OCI-LY3 (cell line): ENCODE results near the gene AGPAT3.

Source experiments
- H2AFZ ChIP-seq: fragments of 200-600, 300-600 bp; shearing (Covaris generic); 2 replicates; pipeline ENCODE4 v1.6.0; 2014; ENCODE audit warnings: antibody characterized with exemption, low read depth, low read length
- H3K27ac ChIP-seq: fragments of 200-600, 300-600 bp; sonication (generic); 2 replicates; pipeline ENCODE4 v1.5.1; 2014; ENCODE audit warnings: mild to moderate bottlenecking, low read length, moderate library complexity, mixed read lengths
- H3K27me3 ChIP-seq: fragments of 200-600, 300-600 bp; sonication (generic); 2 replicates; pipeline ENCODE4 v1.6.1; 2014; ENCODE audit warnings: low read depth, low read length, mixed read lengths
- H3K36me3 ChIP-seq: fragments of 200-600, 300-600 bp; sonication (generic); replicated peaks from 2 replicates; pipeline ENCODE3; 2014; ENCODE audit warnings: low read depth, low read length, mixed read lengths
- H3K4me1 ChIP-seq: fragments of 300-600, 200-600 bp; sonication (generic); 2 replicates; pipeline ENCODE4 v1.6.1; 2014; ENCODE audit warnings: low read length, mixed read lengths
- H3K4me2 ChIP-seq: fragments of 200-600, 300-600 bp; sonication (generic); 2 replicates; pipeline ENCODE4 v1.6.1; 2014; ENCODE audit warnings: low read length, mixed read lengths
- H3K4me3 ChIP-seq: fragments of 300-600, 200-600 bp; sonication (generic); 2 replicates; pipeline ENCODE4 v1.5.1; 2014; ENCODE audit warnings: antibody characterized with exemption, mild to moderate bottlenecking, low read length, moderate library complexity
- H3K79me2 ChIP-seq: fragments of 300-600, 200-600 bp; shearing (Covaris generic); 2 replicates; pipeline ENCODE4 v1.6.1; 2014; ENCODE audit warnings: mild to moderate bottlenecking, low read length, mixed read lengths
- H3K9ac ChIP-seq: fragments of 300-600, 200-600 bp; shearing (Covaris generic); 2 replicates; pipeline ENCODE4 v1.6.0; 2014; ENCODE audit warnings: mild to moderate bottlenecking, low read length, moderate library complexity
- H3K9me3 ChIP-seq: fragments of 200-600, 300-600 bp; shearing (Covaris generic); 2 replicates; pipeline ENCODE4 v1.6.1; 2014; ENCODE audit warnings: low read length, mixed read lengths; ENCODE audit not compliant: insufficient read depth
- H4K20me1 ChIP-seq: fragments of 200-600, 300-600 bp; sonication (generic); 2 replicates; pipeline ENCODE4 v1.6.1; 2016; ENCODE audit warnings: low read length, mixed read lengths; ENCODE audit not compliant: insufficient read depth
- CTCF ChIP-seq: fragments of 200-600, 300-600 bp; sonication (generic); IDR thresholded peaks from 2 replicates; pipeline ENCODE4 v1.5.1; 2014; ENCODE audit warnings: antibody characterized with exemption, low read length, low read depth
- EZH2phosphoT487 ChIP-seq: fragments of 200-600 bp; shearing (Covaris generic); IDR thresholded peaks from 2 replicates; pipeline ENCODE4 v1.6.1; 2018; ENCODE audit warnings: antibody characterized with exemption, mixed run types, low read depth

AGPAT3 gene

GRCh38 chr21:43953021-43953420 lies 88.0 kb downstream of the AGPAT3 start:
- peaks cover 12% of the 10 kb centered on the region for H4K20me1 ChIP-seq
- H3K4me2 ChIP-seq: no peak overlapping the region
- no peaks in the 10 kb centered on the region for H3K27me3 ChIP-seq
- peaks cover 5% of the 10 kb centered on the region; the same call in 1 of the 2 replicates for H3K9me3 ChIP-seq
- H3K79me2 ChIP-seq: peaks cover 25% of the 10 kb centered on the region
- no peak overlapping the region for H2AFZ ChIP-seq
- TF ChIP-seq CTCF (no peak), EZH2phosphoT487 (no peak)
- no peak overlapping the region for H3K9ac ChIP-seq
- no peak overlapping the region for H3K4me3 ChIP-seq
- H3K27ac ChIP-seq: no peak overlapping the region
- H3K4me1 ChIP-seq: peaks cover 20% of the 10 kb centered on the region
- H3K36me3 ChIP-seq: peaks cover 21% of the 10 kb centered on the region

GRCh38 chr21:43954042-43954441 lies 89.0 kb downstream of the AGPAT3 start:
- Histone ChIP-seq H3K79me2 (peaks cover 32% of the 10 kb centered on the region), H3K9ac (no peak overlapping the region), H3K9me3 (peaks cover 1% of the 10 kb centered on the region; the same call in 1 of the 2 replicates), H4K20me1 (peaks cover 15% of the 10 kb centered on the region), H3K27ac (no peak overlapping the region), H2AFZ (no peak overlapping the region), H3K4me3 (no peak overlapping the region), H3K4me1 (peaks cover 27% of the 10 kb centered on the region), H3K27me3 (no peaks in the 10 kb centered on the region), H3K4me2 (no peak overlapping the region), H3K36me3 (peaks cover 18% of the 10 kb centered on the region)
- TF ChIP-seq CTCF: no peak
- TF ChIP-seq EZH2phosphoT487: no peak

GRCh38 chr21:43954896-43955295 lies 89.9 kb downstream of the AGPAT3 start:
- Histone ChIP-seq H3K79me2 (peaks cover 33% of the 10 kb centered on the region), H3K9ac (no peak overlapping the region), H3K4me2 (no peak overlapping the region), H3K27me3 (no peaks in the 10 kb centered on the region), H3K9me3 (no peaks in the 10 kb centered on the region), H4K20me1 (peaks cover 11% of the 10 kb centered on the region), H2AFZ (no peak overlapping the region), H3K27ac (no peak overlapping the region), H3K4me1 (peaks cover 27% of the 10 kb centered on the region), H3K36me3 (peaks cover 16% of the 10 kb centered on the region), H3K4me3 (no peak overlapping the region)
- TF ChIP-seq CTCF: no peak
- TF ChIP-seq EZH2phosphoT487: no peak

- peaks cover 11% of the 10 kb centered on the region for H4K20me1 ChIP-seq
- H2AFZ ChIP-seq: no peak overlapping the region
- H3K9me3 ChIP-seq: no peaks in the 10 kb centered on the region
- no peak overlapping the region for H3K4me3 ChIP-seq
- H3K27ac ChIP-seq: no peak overlapping the region
- H3K4me1 ChIP-seq: peaks cover 27% of the 10 kb centered on the region
- no peak overlapping the region for H3K4me2 ChIP-seq
- TF ChIP-seq CTCF (no peak), EZH2phosphoT487 (no peak)
- no peaks in the 10 kb centered on the region for H3K27me3 ChIP-seq
- H3K79me2 ChIP-seq: peaks cover 33% of the 10 kb centered on the region
- peaks cover 17% of the 10 kb centered on the region for H3K36me3 ChIP-seq
- H3K9ac ChIP-seq: no peak overlapping the region
Measured at GRCh38 chr21:43956019-43956669, 91.1 kb downstream of the AGPAT3 start.
